SK-MEL-5 (cell line): Measurements from ENCODE around the gene NGFR. TPM values are rescaled to one million over a fixed set of nuclear protein-coding genes. Genes with fewer than 3 reads are reported as not detected.

ENCODE experiments used
- DNase-seq: peaks from one replicate; pipeline ENCODE4 v3.0.0-alpha.2; 2016; ENCODE audit warnings: low read depth, low spot score
- in situ Hi-C: cut with HindIII; loops from 2 replicates; pipeline ENCODE4 v1.10.0; 2016; ENCODE audit warnings: low sequenced_read_pairs, high pct_unique_total_duplicates, low pct_unique_long_range_greater_than_20kb
- total RNA-seq: library from RNA; depleted of rRNA; stranded (reverse); fragments of >200 nt; shearing (Covaris generic); gene quantifications from 2 replicates; pipeline ENCODE4 v1.2.3, GENCODE V29; 2014

NGFR gene
- total RNA-seq, 1 experiment from 2014 or later, result 0.13 TPM

- in situ Hi-C loops, result no loop called here
- no peak for DNase-seq
These were observed 27.3 kb downstream of the NGFR start for GRCh38 chr17:49522357-49522890.

- in situ Hi-C loops, result no loop called here
- DNase-seq, result no peak
These were observed 28.1 kb downstream of the NGFR start for GRCh38 chr17:49523196-49523595.

GRCh38 chr17:49523706-49524472 lies 28.8 kb downstream of the NGFR start:
- no peak for DNase-seq
- in situ Hi-C loops, result no loop called here

GRCh38 chr17:49524473-49525359 lies 29.6 kb downstream of the NGFR start:
- in situ Hi-C loops, result no loop called here
- no peak for DNase-seq

- in situ Hi-C loops, result no loop called here
- no peak for DNase-seq
These were observed 31.0 kb downstream of the NGFR start for GRCh38 chr17:49525831-49526741.

GRCh38 chr17:49527927-49528651 lies 33.0 kb downstream of the NGFR start:
- in situ Hi-C loops, result no loop called here
- DNase-seq, result no peak

GRCh38 chr17:49528966-49529365 lies 33.9 kb downstream of the NGFR start:
- no peak for DNase-seq

GRCh38 chr17:49530118-49530517 lies 35.0 kb downstream of the NGFR start:
- in situ Hi-C loops, result no loop called here
- no peak for DNase-seq

More at GRCh38 chr17:49528966-49529365, 33.9 kb downstream of the NGFR start:
- in situ Hi-C loops, result no loop called here

- DNase-seq, result no peak
- in situ Hi-C loops, result no loop called here
These were observed 48.8 kb downstream of the NGFR start for GRCh38 chr17:49543860-49544259.

- in situ Hi-C loops, result no loop called here
- DNase-seq, result no peak
These were observed 50.0 kb downstream of the NGFR start for GRCh38 chr17:49545007-49545660.

GRCh38 chr17:49545806-49546545 lies 50.9 kb downstream of the NGFR start:
- no peak for DNase-seq
- in situ Hi-C loops, result no loop called here

- no peak for DNase-seq
- in situ Hi-C loops, result no loop called here
These were observed 51.7 kb downstream of the NGFR start for GRCh38 chr17:49546546-49547535.

- in situ Hi-C loops, result no loop called here
- DNase-seq, result no peak
These were observed 52.5 kb downstream of the NGFR start for GRCh38 chr17:49547566-49547965.

GRCh38 chr17:49548051-49548505 lies 53.0 kb downstream of the NGFR start:
- no peak for DNase-seq
- in situ Hi-C loops, result no loop called here
